SU-DHL-6 (cell line): Measurements from ENCODE around the gene UCHL5.

Source experiments
- EZH2phosphoT487 ChIP-seq: fragments of 200-600 bp; sonication (generic), shearing (Covaris generic); conservative IDR thresholded peaks from 2 replicates; pipeline ENCODE4 v1.6.1; 2018; ENCODE audit warnings: mild to moderate bottlenecking, antibody characterized with exemption, low read length, moderate library complexity, mixed read lengths
- TF ChIP-seq, protein P1 (sequence below): fragments of 200-600 bp; sonication (generic); IDR thresholded peaks from one replicate; pipeline ENCODE4 v1.5.1; 2017; ENCODE audit warnings: antibody characterized with exemption, mild to moderate bottlenecking, low read length, moderate library complexity; ENCODE audit not compliant: insufficient read depth, poor library complexity, severe bottlenecking

DNA sequence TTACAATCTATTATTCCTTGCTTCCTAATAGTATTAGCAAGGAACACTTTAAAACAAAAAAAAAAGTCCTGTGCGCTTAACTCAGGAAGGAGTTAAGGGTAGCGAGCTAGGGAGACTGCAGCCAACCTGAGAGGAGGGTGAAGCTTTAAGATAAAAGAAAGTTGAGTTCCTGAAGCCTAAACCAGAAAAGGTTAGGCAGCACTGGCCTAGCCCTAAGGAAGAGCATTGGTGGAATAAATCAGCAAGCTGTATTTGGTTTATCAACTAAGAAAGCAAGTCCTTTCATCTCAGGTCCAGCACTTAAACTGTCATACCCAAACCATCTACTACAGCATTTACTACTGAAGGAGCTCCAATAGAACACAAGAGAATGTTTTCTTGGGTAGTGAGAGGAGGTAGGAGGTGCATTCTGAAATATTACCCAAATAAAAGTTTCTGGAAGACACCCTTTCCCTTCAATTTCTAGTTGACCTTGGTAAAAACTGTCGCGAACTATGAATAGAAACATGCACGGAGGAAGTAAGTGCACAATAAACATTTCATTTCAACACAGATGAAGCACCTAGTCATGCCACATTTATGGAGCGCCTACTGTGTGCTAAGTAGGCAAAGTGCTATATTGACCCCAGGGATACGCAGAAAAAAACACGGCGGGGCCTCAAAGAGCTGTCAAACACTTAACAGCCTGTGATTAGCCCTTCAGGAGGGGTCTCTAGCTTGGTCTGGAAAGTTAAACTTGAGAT lies 44.8 kb upstream of the UCHL5 start:
- TF ChIP-seq, protein P1, sequence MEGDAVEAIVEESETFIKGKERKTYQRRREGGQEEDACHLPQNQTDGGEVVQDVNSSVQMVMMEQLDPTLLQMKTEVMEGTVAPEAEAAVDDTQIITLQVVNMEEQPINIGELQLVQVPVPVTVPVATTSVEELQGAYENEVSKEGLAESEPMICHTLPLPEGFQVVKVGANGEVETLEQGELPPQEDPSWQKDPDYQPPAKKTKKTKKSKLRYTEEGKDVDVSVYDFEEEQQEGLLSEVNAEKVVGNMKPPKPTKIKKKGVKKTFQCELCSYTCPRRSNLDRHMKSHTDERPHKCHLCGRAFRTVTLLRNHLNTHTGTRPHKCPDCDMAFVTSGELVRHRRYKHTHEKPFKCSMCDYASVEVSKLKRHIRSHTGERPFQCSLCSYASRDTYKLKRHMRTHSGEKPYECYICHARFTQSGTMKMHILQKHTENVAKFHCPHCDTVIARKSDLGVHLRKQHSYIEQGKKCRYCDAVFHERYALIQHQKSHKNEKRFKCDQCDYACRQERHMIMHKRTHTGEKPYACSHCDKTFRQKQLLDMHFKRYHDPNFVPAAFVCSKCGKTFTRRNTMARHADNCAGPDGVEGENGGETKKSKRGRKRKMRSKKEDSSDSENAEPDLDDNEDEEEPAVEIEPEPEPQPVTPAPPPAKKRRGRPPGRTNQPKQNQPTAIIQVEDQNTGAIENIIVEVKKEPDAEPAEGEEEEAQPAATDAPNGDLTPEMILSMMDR = no peak
- TF ChIP-seq EZH2phosphoT487 = no peak
